ENCODE measurements around the gene NRIP3. TPM values are rescaled to one million over a fixed set of nuclear protein-coding genes. Genes with fewer than 3 reads are reported as not detected.
A peak's percentile ranks its signal among the peaks of the same experiment; 100 is the strongest.

Gene NRIP3
- total and polyA plus RNA-seq, 9 of the 15 experiments (the other 6 are each of a cell fraction or from before 2014, with no cell fraction given): 4.4 to 18.7 (median 11.6) TPM

GRCh38 chr11:9003573-9004182 lies at the start of gene NRIP3 (continued):
- TF ChIP-seq POLR2B (IDR thresholded peaks at IDR 0.05; ENCODE audit: low read depth, partially characterized antibody): peak; percentile 63
- TF ChIP-seq PREB (CRISPR knock-in tag; IDR thresholded peaks at IDR 0.05): no peak
- TF ChIP-seq PKNOX1 (IDR thresholded peaks at IDR 0.05): no peak
- no peak for TF ChIP-seq ZBED1 (IDR thresholded peaks at IDR 0.05)
- peak; percentile 70; the same call in 1 of the 2 replicates for TF ChIP-seq CREB3L1 (IDR thresholded peaks at IDR 0.05; ENCODE audit: borderline replicate concordance, low read depth)
- peak; percentile 86 for TF ChIP-seq FUS (optimal IDR thresholded peaks at IDR 0.05; ENCODE audit: low read depth, low read length)
- no peak for TF ChIP-seq ZNF668 (CRISPR knock-in tag; IDR thresholded peaks at IDR 0.05)
- TF ChIP-seq CLOCK (CRISPR knock-in tag; IDR thresholded peaks at IDR 0.05; ENCODE audit: borderline replicate concordance): no peak
- TF ChIP-seq ESRRB (CRISPR knock-in tag; IDR thresholded peaks at IDR 0.05; ENCODE audit: borderline replicate concordance): no peak
- peak; percentile 64 for TF ChIP-seq TAF1 (IDR thresholded peaks at IDR 0.05; ENCODE audit: control insufficient read depth, extremely low read depth, insufficient read depth, low read length, severe bottlenecking)
- TF ChIP-seq NR1H2 (CRISPR knock-in tag; IDR thresholded peaks at IDR 0.05): 0 out of 2 replicates have a peak, but pooled peaks have one; percentile 84
- no peak for TF ChIP-seq RFX5 (IDR thresholded peaks at IDR 0.05; ENCODE audit: low read depth, low read length)
- TF ChIP-seq KLF6 (CRISPR knock-in tag; IDR thresholded peaks at IDR 0.05; ENCODE audit: borderline replicate concordance): 0 out of 2 replicates have a peak, but pooled peaks have one; percentile 47
- peak; percentile 25; the same call in 1 of the 2 replicates for TF ChIP-seq VEZF1 (CRISPR knock-in tag; IDR thresholded peaks at IDR 0.05)
- peak; percentile 87 for TF ChIP-seq RNF2 (IDR thresholded peaks at IDR 0.05)
- peak; percentile 53 for TF ChIP-seq HMGN3 (IDR thresholded peaks at IDR 0.05; ENCODE audit: borderline replicate concordance, extremely low read depth, insufficient read length, low read depth, low read length)
- no peak for TF ChIP-seq RCOR1 (IDR thresholded peaks at IDR 0.05; ENCODE audit: borderline replicate concordance in 1 of 2, low read depth in 2 of 2, low read length in 2 of 2)
- TF ChIP-seq BRD4 (IDR thresholded peaks at IDR 0.05): no peak
- no peak for TF ChIP-seq KDM4B (IDR thresholded peaks at IDR 0.05; ENCODE audit: borderline replicate concordance in 2 of 2, low read depth in 1 of 2)
- 0 out of 2 replicates have a peak, but pooled peaks have one; percentile 51 for TF ChIP-seq GTF2F1 (IDR thresholded peaks at IDR 0.05; ENCODE audit: low read depth, low read length)

All from K562 (cell line).